Chondrocyte (in vitro differentiated cells): Measurements from ENCODE around the gene PLCG1. TPM values are rescaled to one million over a fixed set of nuclear protein-coding genes. Genes with fewer than 3 reads are reported as not detected.
"Not testable (repeated sequence)": the region's sequence is repeated elsewhere in the genome, so short reads cannot be mapped to it uniquely, and the experiment has no call there.

Experiments used
- DNase-seq: peaks from one replicate; pipeline ENCODE4 v3.0.0; 2021; ENCODE audit warnings: mixed read lengths, low spot score
- H3K27ac Mint-ChIP-seq: one replicate; pipeline ENCODE4 v1.8.0; 2021; ENCODE audit warnings: mild to moderate bottlenecking, moderate library complexity, mixed read lengths; ENCODE audit not compliant: unreplicated experiment
- H3K27me3 Mint-ChIP-seq: 2 replicates; pipeline ENCODE4 v1.8.0; 2021; ENCODE audit warnings: low read depth, mixed read lengths
- H3K36me3 Mint-ChIP-seq: 2 replicates; pipeline ENCODE4 v1.8.0; 2021; ENCODE audit warnings: low read depth, mixed read lengths
- H3K4me1 Mint-ChIP-seq: 2 replicates; pipeline ENCODE4 v1.8.0; 2021; ENCODE audit warnings: low read depth, mild to moderate bottlenecking, mixed read lengths
- H3K4me3 Mint-ChIP-seq: one replicate; pipeline ENCODE4 v1.8.0; 2021; ENCODE audit warnings: mild to moderate bottlenecking, moderate library complexity, mixed read lengths; ENCODE audit not compliant: unreplicated experiment
- H3K9me3 Mint-ChIP-seq: 2 replicates; pipeline ENCODE4 v1.8.0; 2021; ENCODE audit warnings: low read depth, mixed read lengths
- CTCF ChIP-seq: fragments of 200-600 bp; sonication (generic); IDR thresholded peaks from 2 replicates; pipeline ENCODE4 v1.5.0; 2021; ENCODE audit warnings: antibody characterized with exemption, mild to moderate bottlenecking, moderate library complexity
- total RNA-seq: library from RNA; stranded (reverse); gene quantifications from 3 replicates; pipeline ENCODE4 v1.2.1, GENCODE V29; 2021

PLCG1 gene
- total RNA-seq, 1 donor from 2014 or later, result 152 TPM

- peaks cover 51% of the 10 kb centered on the region for H3K36me3 Mint-ChIP-seq
Observed at GRCh38 chr20:41125530-41126457, 11.5 kb upstream of the PLCG1 start.

DNA sequence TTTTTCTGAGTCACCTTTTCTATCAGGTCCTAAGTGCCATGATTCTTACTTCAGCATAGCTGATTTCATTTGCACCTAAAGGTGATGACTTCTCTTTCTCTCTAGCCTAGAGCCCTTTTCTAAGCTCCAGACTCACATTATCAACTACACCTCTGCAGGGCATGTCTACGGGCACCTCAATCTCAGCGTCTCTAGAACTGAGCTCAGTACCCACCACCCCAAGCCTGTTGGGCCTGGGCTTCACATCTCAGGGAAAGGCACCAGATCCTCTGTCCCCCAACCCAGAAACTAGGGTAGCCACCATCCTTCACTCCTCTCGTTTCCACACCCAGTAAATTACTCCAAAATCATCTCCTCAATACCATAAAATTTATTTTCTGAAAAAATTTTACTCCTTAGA, 10.6 kb upstream of the PLCG1 start:
- Mint-ChIP-seq H3K9me3 (no peaks in the 10 kb centered on the region), H3K27me3 (no peaks in the 10 kb centered on the region), H3K4me1 (no peaks in the 10 kb centered on the region), H3K4me3 (no peak overlapping the region), H3K27ac (no peak overlapping the region), H3K36me3 (peaks cover 42% of the 10 kb centered on the region)
- no peak for TF ChIP-seq CTCF
- DNase-seq, result no peak

More at GRCh38 chr20:41125530-41126457, 11.5 kb upstream of the PLCG1 start:
- H3K4me3 Mint-ChIP-seq, result no peak overlapping the region
- H3K4me1 Mint-ChIP-seq, result no peaks in the 10 kb centered on the region
- H3K27me3 Mint-ChIP-seq, result no peaks in the 10 kb centered on the region
- no peaks in the 10 kb centered on the region for H3K9me3 Mint-ChIP-seq
- no peak for DNase-seq
- no peak for TF ChIP-seq CTCF
- no peak overlapping the region for H3K27ac Mint-ChIP-seq

- H3K36me3 Mint-ChIP-seq, result peaks cover 30% of the 10 kb centered on the region
- DNase-seq, H3K27ac Mint-ChIP-seq, H3K9me3 Mint-ChIP-seq, H3K27me3 Mint-ChIP-seq, H3K4me1 Mint-ChIP-seq, H3K4me3 Mint-ChIP-seq: not testable (repeated sequence)
Observed at GRCh38 chr20:41128317-41128716, 9.0 kb upstream of the PLCG1 start.

- no peak for TF ChIP-seq CTCF
- peaks cover 15% of the 10 kb centered on the region for H3K4me1 Mint-ChIP-seq
- H3K9me3 Mint-ChIP-seq, result no peaks in the 10 kb centered on the region
- H3K36me3 Mint-ChIP-seq, result peaks cover 10% of the 10 kb centered on the region
- no peak for DNase-seq
- H3K4me3 Mint-ChIP-seq, result no peak overlapping the region
- H3K27me3 Mint-ChIP-seq, result no peaks in the 10 kb centered on the region
- no peak overlapping the region for H3K27ac Mint-ChIP-seq
Observed at GRCh38 chr20:41131594-41132387, 5.6 kb upstream of the PLCG1 start.

- DNase-seq, H3K36me3 Mint-ChIP-seq, H3K4me3 Mint-ChIP-seq, H3K27ac Mint-ChIP-seq, H3K27me3 Mint-ChIP-seq, H3K9me3 Mint-ChIP-seq: not testable (repeated sequence)
- peaks cover 15% of the 10 kb centered on the region for H3K4me1 Mint-ChIP-seq
Observed at GRCh38 chr20:41132388-41132775, 5.0 kb upstream of the PLCG1 start.

- DNase-seq, result no peak
Observed at GRCh38 chr20:41133709-41134361, 3.5 kb upstream of the PLCG1 start.

More at GRCh38 chr20:41133709-41134361, 3.5 kb upstream of the PLCG1 start:
- H3K9me3 Mint-ChIP-seq, result no peaks in the 10 kb centered on the region
- TF ChIP-seq CTCF, result no peak
- no peaks in the 10 kb centered on the region for H3K27me3 Mint-ChIP-seq
- H3K27ac Mint-ChIP-seq, result no peak overlapping the region
- H3K36me3 Mint-ChIP-seq, result peaks cover 2% of the 10 kb centered on the region
- no peak overlapping the region for H3K4me3 Mint-ChIP-seq
- peaks cover 20% of the 10 kb centered on the region for H3K4me1 Mint-ChIP-seq
